H9 (cell line): ENCODE results near the gene PEPD. TPM values are rescaled to one million over a fixed set of nuclear protein-coding genes. Genes with fewer than 3 reads are reported as not detected.

Source experiments
- DNase-seq: peaks from one replicate; pipeline ENCODE4 v3.0.0-alpha.2; 2017
- H2AFZ ChIP-seq: one replicate; pipeline ENCODE4 v1.6.1; 2013; ENCODE audit warnings: mild to moderate bottlenecking, low read length, control low read depth, moderate library complexity
- H2AK5ac ChIP-seq: 2 replicates; pipeline ENCODE4 v1.6.1; 2013; ENCODE audit warnings: low read length, control low read depth, mixed read lengths; ENCODE audit not compliant: insufficient read length
- H2BK120ac ChIP-seq: one replicate; pipeline ENCODE4 v1.6.1; 2013; ENCODE audit warnings: low read depth, mild to moderate bottlenecking, low read length, control low read depth, inconsistent platforms; ENCODE audit not compliant: poor library complexity, severe bottlenecking
- H2BK12ac ChIP-seq: 2 replicates; pipeline ENCODE4 v1.6.1; 2013; ENCODE audit warnings: low read length, control low read depth, mixed read lengths, low read depth; ENCODE audit not compliant: insufficient read length
- H2BK15ac ChIP-seq: 2 replicates; pipeline ENCODE4 v1.6.1; 2013; ENCODE audit warnings: low read depth, low read length, control low read depth
- H2BK20ac ChIP-seq: one replicate; pipeline ENCODE4 v1.6.1; 2013; ENCODE audit warnings: low read depth, mild to moderate bottlenecking, low read length, control low read depth, inconsistent platforms; ENCODE audit not compliant: poor library complexity, severe bottlenecking
- H2BK5ac ChIP-seq: 2 replicates; pipeline ENCODE4 v1.6.1; 2013; ENCODE audit warnings: low read length, control low read depth, mixed read lengths; ENCODE audit not compliant: insufficient read length
- H3K14ac ChIP-seq: 2 replicates; pipeline ENCODE4 v1.6.1; 2013; ENCODE audit warnings: low read length, control low read depth; ENCODE audit not compliant: insufficient read depth
- H3K18ac ChIP-seq: 2 replicates; pipeline ENCODE4 v1.6.1; 2013; ENCODE audit warnings: low read depth, mild to moderate bottlenecking, mixed read lengths, low read length, control low read depth; ENCODE audit not compliant: insufficient read length
- H3K23ac ChIP-seq: 2 replicates; pipeline ENCODE4 v1.6.1; 2013; ENCODE audit warnings: low read length, control low read depth, mixed read lengths, low read depth; ENCODE audit not compliant: insufficient read length
- H3K23me2 ChIP-seq: 2 replicates; pipeline ENCODE4 v1.6.1; 2013; ENCODE audit warnings: low read depth, mild to moderate bottlenecking, mixed read lengths, low read length, control low read depth; ENCODE audit not compliant: insufficient read length, poor library complexity, severe bottlenecking
- H3K27ac ChIP-seq: 2 replicates; pipeline ENCODE4 v1.5.1; 2013; ENCODE audit warnings: low read length, control low read depth, mixed read lengths, low read depth; ENCODE audit not compliant: insufficient read length
- H3K27me3 ChIP-seq: 2 replicates; pipeline ENCODE4 v1.6.1; 2013; ENCODE audit warnings: low read length, control low read depth, inconsistent platforms; ENCODE audit not compliant: insufficient read depth
- H3K4ac ChIP-seq: 2 replicates; pipeline ENCODE4 v1.6.1; 2013; ENCODE audit warnings: low read depth, mild to moderate bottlenecking, control low read depth, inconsistent platforms, low read length, moderate library complexity
- H3K4me1 ChIP-seq: 2 replicates; pipeline ENCODE4 v1.6.1; 2013; ENCODE audit warnings: low read length, control low read depth, inconsistent platforms; ENCODE audit not compliant: insufficient read depth
- H3K4me2 ChIP-seq: 2 replicates; pipeline ENCODE4 v1.6.1; 2013; ENCODE audit warnings: low read length, control low read depth, mixed read lengths; ENCODE audit not compliant: insufficient read length, insufficient read depth
- H3K56ac ChIP-seq: 2 replicates; pipeline ENCODE4 v1.6.1; 2013; ENCODE audit warnings: low read depth, mild to moderate bottlenecking, mixed read lengths, low read length, control low read depth; ENCODE audit not compliant: insufficient read length
- H3K79me1 ChIP-seq: 2 replicates; pipeline ENCODE4 v1.6.1; 2013; ENCODE audit warnings: low read depth, mild to moderate bottlenecking, moderate library complexity, low read length, control low read depth, inconsistent platforms; ENCODE audit not compliant: insufficient read depth, poor library complexity, severe bottlenecking
- H3K79me2 ChIP-seq: 2 replicates; pipeline ENCODE4 v1.6.1; 2013; ENCODE audit warnings: low read length, control low read depth, inconsistent platforms; ENCODE audit not compliant: insufficient read depth
- H3K9ac ChIP-seq: 2 replicates; pipeline ENCODE4 v1.6.1; 2013; ENCODE audit warnings: low read length, control low read depth, mixed read lengths; ENCODE audit not compliant: insufficient read length; ENCODE audit errors: extremely low read depth
- H3K9me3 ChIP-seq: one replicate; pipeline ENCODE4 v1.6.1; 2013; ENCODE audit warnings: low read depth, low read length, inconsistent platforms; ENCODE audit not compliant: control insufficient read depth
- H3T11ph ChIP-seq: one replicate; pipeline ENCODE4 v1.6.1; 2013; ENCODE audit warnings: mild to moderate bottlenecking, low read length, control low read depth, inconsistent platforms
- H4K20me1 ChIP-seq: one replicate; pipeline ENCODE4 v1.6.1; 2013; ENCODE audit not compliant: control insufficient read depth, insufficient read length, insufficient read depth
- H4K5ac ChIP-seq: 2 replicates; pipeline ENCODE4 v1.6.1; 2013; ENCODE audit warnings: low read depth, mild to moderate bottlenecking, mixed read lengths, low read length, control low read depth; ENCODE audit not compliant: insufficient read length
- H4K8ac ChIP-seq: replicated peaks from 2 replicates; pipeline ENCODE4 v1.6.1; 2013; ENCODE audit warnings: low read length, control low read depth, mixed read lengths, low read depth; ENCODE audit not compliant: insufficient read length
- H4K91ac ChIP-seq: 2 replicates; pipeline ENCODE4 v1.6.1; 2013; ENCODE audit warnings: low read depth, mild to moderate bottlenecking, moderate library complexity, mixed read lengths, low read length, control low read depth; ENCODE audit not compliant: insufficient read length
- H3K27ac Mint-ChIP-seq, 3 experiments: 2 replicates in 2 of 3; 3 replicates in 1 of 3; pipeline ENCODE4 v1.8.0; 2020 to 2021; ENCODE audit warnings: mixed read lengths in 3 of 3, mild to moderate bottlenecking in 1 of 3, moderate library complexity in 1 of 3
- H3K27me3 Mint-ChIP-seq: 2 replicates; pipeline ENCODE4 v1.8.0; 2021; ENCODE audit warnings: low read depth, mild to moderate bottlenecking, moderate library complexity, mixed read lengths
- H3K36me3 Mint-ChIP-seq, 3 experiments: 2 replicates in 2 of 3; 3 replicates in 1 of 3; pipeline ENCODE4 v1.8.0; 2020 to 2021; ENCODE audit warnings: low read depth in 3 of 3, mixed read lengths in 3 of 3; ENCODE audit not compliant: insufficient read depth in 1 of 3
- H3K4me1 Mint-ChIP-seq, 2 experiments: 2 replicates each; pipeline ENCODE4 v1.8.0; 2020; ENCODE audit warnings: mixed read lengths in 2 of 2
- H3K4me3 Mint-ChIP-seq, 2 experiments: 2 replicates in 1 of 2; 3 replicates in 1 of 2; pipeline ENCODE4 v1.8.0; 2020 to 2021; ENCODE audit warnings: mild to moderate bottlenecking in 2 of 2, mixed read lengths in 2 of 2, moderate library complexity in 1 of 2
- H3K9me3 Mint-ChIP-seq, 2 experiments: 2 replicates in 1 of 2; 3 replicates in 1 of 2; pipeline ENCODE4 v1.8.0; 2020; ENCODE audit warnings: mild to moderate bottlenecking in 2 of 2, mixed read lengths in 2 of 2, moderate library complexity in 1 of 2
- CTCF ChIP-seq: fragments of 200-600 bp; sonication (generic); conservative IDR thresholded peaks from 3 replicates; pipeline ENCODE4 v1.8.0; 2021; ENCODE audit warnings: antibody characterized with exemption, mild to moderate bottlenecking
- WGBS: extraction: QIAGEN DNeasy Blood & Tissue Kit; methylation state at CpG from one replicate; pipeline ENCODE4 v1.1.7; 2013; ENCODE audit warnings: missing lambda C conversion rate, low lambda C conversion rate, mixed read lengths; ENCODE audit not compliant: insufficient read length; ENCODE audit errors: extremely low coverage; 5-methylcytosine and 5-hydroxymethylcytosine counted together
- total RNA-seq: library from RNA; stranded (reverse); gene quantifications from 2 replicates; pipeline ENCODE4 v1.2.1, GENCODE V29; 2021

Gene PEPD
- total RNA-seq, 1 experiment from 2014 or later: 52.8 TPM

- H3K36me3 Mint-ChIP-seq: no peaks in the 10 kb centered on the region; a peak in 1 of 7 replicates
- Histone ChIP-seq H3T11ph (no peak overlapping the region), H3K4me1 (no peaks in the 10 kb centered on the region), H3K79me1 (no peaks in the 10 kb centered on the region), H3K27me3 (no peaks in the 10 kb centered on the region), H2BK20ac (no peak overlapping the region), H3K9me3 (no peaks in the 10 kb centered on the region), H3K27ac (no peak overlapping the region), H4K20me1 (no peaks in the 10 kb centered on the region), H3K23me2 (no peaks in the 10 kb centered on the region), H4K8ac (no peak overlapping the region), H2AK5ac (no peak overlapping the region), H2BK15ac (no peak overlapping the region), H4K91ac (no peak overlapping the region), H2BK120ac (no peak overlapping the region), H3K4me2 (no peak overlapping the region), H4K5ac (no peak overlapping the region), H3K23ac (no peak overlapping the region), H3K9ac (no peak overlapping the region), H2BK12ac (no peak overlapping the region), H3K14ac (no peak overlapping the region; the same call in 1 of the 2 replicates), H2BK5ac (no peak overlapping the region), H3K79me2 (no peaks in the 10 kb centered on the region), H3K4ac (no peak overlapping the region), H2AFZ (no peak overlapping the region), H3K18ac (no peak overlapping the region), H3K56ac (no peak overlapping the region)
- no peak for DNase-seq
- H3K9me3 Mint-ChIP-seq: no peaks in the 10 kb centered on the region
- WGBS: no CpG with 5 or more reads among the region's 18 CpGs
- H3K27ac Mint-ChIP-seq: no peak overlapping the region; a peak in 1 of 7 replicates
- H3K4me3 Mint-ChIP-seq: no peak overlapping the region
- H3K27me3 Mint-ChIP-seq: no peaks in the 10 kb centered on the region
- H3K4me1 Mint-ChIP-seq: peaks cover 6 to 11% of the 10 kb centered on the region in 2 experiments
- no peak for TF ChIP-seq CTCF
Measured at GRCh38 chr19:33403221-33403972, 118.2 kb downstream of the PEPD start.
